ENCODE measurements around the gene LSMEM2.
"Not testable (repeated sequence)": the region's sequence is repeated elsewhere in the genome, so short reads cannot be mapped to it uniquely, and the experiment has no call there.

The LSMEM2 gene

DNA sequence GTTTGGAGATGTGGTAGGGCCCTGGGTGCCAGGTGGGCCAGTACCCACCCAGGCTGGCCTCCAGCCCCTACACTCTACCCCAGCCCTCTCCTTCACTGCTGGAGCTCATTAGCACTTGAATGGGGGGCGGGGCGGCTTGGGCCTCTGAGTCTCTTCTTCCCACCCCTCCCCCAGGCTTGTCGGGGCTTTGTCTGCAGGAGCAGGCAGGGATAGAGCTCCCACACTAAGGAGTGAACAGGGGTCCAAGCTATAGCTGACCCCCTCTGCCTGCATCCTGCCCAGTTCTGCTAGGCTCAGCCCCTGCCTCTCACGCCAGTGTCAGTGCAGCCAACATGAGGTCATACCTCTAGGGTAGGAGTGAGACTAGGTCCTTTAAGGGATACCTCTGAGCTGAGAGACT lies 37.7 kb upstream of the LSMEM2 start:
- ATAC-seq (ENCODE audit: low read depth) (no peak), DNase-seq (ENCODE audit: low spot score in 2 of 2) (no peak)
- Mint-ChIP-seq H3K27me3 (no peaks in the 10 kb centered on the region), H3K27ac (peak overlapping the region; percentile 86), H3K4me1 (peaks cover 56% of the 10 kb centered on the region), H3K9me3 (no peaks in the 10 kb centered on the region), H3K4me3 (peak overlapping the region; percentile 80), H3K36me3 (peaks cover 8% of the 10 kb centered on the region)

DNA sequence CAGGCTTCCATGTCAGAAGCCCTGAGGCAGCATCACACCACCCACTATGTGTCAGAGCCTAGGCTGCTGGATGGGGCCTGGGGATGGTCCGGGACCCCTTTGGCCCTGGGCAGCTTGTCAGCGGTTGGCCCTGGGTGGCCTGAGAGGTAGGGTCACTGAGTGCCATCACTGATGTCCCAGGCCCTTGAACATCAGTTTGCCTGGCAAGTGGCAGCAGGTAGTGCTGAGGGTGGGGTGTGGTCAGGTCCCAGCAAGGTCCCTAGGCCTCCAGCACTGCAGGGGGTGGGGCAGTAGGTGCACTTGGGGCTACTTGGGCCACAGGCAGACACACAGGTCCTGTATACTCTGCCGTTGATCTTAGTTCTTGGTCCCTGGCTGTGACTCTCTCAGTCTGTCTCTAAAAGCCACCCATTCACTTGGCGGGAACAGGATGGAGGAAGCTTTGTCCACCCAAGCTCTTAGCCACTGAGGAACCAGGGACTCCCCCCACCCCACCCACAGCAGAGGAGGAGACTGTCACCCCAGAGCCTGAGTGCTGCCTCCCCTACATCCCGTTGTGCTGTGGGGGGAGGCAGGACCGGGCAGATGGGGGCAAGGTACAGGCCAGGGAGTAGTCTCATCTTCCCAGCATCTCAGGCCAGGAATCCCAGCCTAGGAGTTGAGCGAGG lies 37.0 kb upstream of the LSMEM2 start:
- peaks cover 7% of the 10 kb centered on the region for H3K36me3 Mint-ChIP-seq
- DNase-seq (ENCODE audit: low spot score in 2 of 2) = no peak
- H3K4me1 Mint-ChIP-seq = peaks cover 62% of the 10 kb centered on the region
- no peak for ATAC-seq (ENCODE audit: low read depth)
- H3K27me3 Mint-ChIP-seq = no peaks in the 10 kb centered on the region
- peak overlapping the region; percentile 86 for H3K27ac Mint-ChIP-seq
- no peaks in the 10 kb centered on the region for H3K9me3 Mint-ChIP-seq
- H3K4me3 Mint-ChIP-seq = peak overlapping the region; percentile 80

DNA sequence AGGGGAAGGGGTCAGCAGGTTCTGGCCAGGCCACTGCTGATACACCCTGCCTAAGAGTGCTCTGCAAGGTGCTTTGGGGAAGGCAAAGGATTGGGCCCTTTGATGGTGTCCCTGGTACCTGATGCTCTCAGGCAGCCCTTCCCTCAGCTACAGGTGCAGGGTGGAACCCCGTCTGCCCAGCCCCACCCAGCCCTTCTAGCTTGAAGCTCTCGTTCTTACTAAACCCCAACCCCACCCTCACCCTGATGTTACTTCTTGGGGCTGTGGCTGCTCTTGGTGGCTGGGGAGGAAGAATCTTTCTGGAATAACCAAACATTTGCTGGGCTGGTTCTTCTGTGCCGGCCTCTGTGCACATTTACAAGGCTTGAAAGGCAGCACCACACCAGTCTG lies 36.5 kb upstream of the LSMEM2 start:
- Mint-ChIP-seq H3K4me1 (peaks cover 65% of the 10 kb centered on the region), H3K4me3 (peak overlapping the region; percentile 80), H3K27me3 (no peaks in the 10 kb centered on the region), H3K9me3 (no peaks in the 10 kb centered on the region), H3K36me3 (peaks cover 4% of the 10 kb centered on the region), H3K27ac (peak overlapping the region; percentile 86)
- DNase-seq (ENCODE audit: low spot score in 2 of 2) (no peak), ATAC-seq (ENCODE audit: low read depth) (no peak)

DNA sequence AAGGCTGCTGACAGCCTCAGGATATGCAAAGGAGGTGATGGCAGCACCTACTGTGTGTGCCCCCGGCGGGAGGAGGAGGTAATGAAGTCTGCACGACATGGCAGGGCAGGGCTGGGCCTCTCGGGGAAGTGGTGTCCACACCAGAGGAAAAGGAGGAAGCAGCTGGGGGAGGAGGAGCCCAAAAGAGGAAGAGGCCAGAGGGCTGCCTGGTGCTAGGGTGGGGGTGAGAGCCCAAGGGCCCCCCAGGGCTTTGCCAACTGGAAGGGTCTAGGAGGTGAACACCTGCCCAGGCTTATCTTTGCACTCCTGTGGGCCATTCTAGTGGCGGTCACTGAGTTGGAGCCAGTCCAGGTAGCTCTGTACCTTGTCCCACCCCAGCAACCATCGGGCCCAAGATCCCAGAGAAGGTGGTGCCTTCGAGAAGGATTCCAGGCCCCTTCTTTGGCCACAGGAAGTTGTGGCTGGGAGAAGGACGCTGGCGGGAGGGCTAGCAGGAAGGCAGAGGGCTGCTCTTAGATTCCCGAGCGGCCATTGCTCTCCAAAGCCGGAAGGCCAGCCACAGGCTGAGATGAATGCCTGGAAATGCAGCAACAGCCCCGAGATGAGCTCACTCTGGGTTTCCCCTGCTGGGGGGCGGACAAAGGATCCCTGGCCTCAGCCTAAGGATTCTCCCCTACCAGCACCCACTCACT lies 35.9 kb upstream of the LSMEM2 start:
- H3K4me1 Mint-ChIP-seq = peaks cover 64% of the 10 kb centered on the region
- peak overlapping the region; percentile 70 for H3K4me3 Mint-ChIP-seq
- peak; percentile 72 for ATAC-seq (ENCODE audit: low read depth)
- H3K27me3 Mint-ChIP-seq = no peaks in the 10 kb centered on the region
- H3K36me3 Mint-ChIP-seq = peaks cover 4% of the 10 kb centered on the region
- H3K27ac Mint-ChIP-seq = peak overlapping the region; percentile 86
- H3K9me3 Mint-ChIP-seq = no peaks in the 10 kb centered on the region
- DNase-seq (ENCODE audit: low spot score in 2 of 2) = peak; percentile 57 to 70

DNA sequence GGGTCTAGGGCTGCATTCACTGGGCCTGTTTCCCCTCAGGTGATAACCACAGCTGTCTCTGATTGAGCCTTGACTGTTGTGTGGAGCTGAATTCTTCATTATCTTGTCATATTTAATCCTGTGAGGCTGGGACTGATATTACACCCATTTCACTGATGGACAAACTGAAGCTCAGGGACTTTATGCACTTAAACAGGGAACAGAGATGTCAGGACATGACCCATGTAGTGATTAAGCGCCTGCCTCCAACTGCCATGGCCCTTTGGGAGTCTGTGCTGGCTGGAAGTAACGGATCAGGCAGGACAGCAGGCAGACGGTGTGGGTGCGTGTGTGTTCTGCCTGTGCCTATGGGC lies 35.4 kb upstream of the LSMEM2 start:
- H3K4me3 Mint-ChIP-seq = peak overlapping the region; percentile 70

DNA sequence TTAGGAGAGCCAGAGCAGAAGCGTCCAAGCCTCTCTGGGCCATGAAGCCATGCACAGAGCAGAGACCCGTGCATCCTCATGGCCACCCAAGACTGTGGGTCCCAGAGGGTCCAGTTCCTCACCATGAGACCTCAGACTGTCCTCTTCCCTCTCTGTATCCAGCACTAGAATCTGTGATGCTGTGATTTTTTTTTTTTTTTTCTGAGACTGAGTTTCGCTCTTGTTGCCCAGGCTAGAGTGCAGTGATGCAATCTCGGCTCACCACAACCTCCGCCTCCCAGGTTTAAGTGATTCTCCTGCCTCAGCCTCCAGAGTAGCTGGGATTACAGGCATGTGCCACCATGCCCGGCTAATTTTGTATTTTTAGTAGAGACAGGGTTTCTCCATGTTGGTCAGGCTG lies 34.1 kb upstream of the LSMEM2 start:
- peak overlapping the region; percentile 64 for H3K4me3 Mint-ChIP-seq
- H3K4me1 Mint-ChIP-seq = peaks cover 53% of the 10 kb centered on the region
- not testable (repeated sequence) for H3K27me3 Mint-ChIP-seq; ATAC-seq (ENCODE audit: low read depth); H3K36me3 Mint-ChIP-seq; H3K9me3 Mint-ChIP-seq; DNase-seq (ENCODE audit: low spot score in 2 of 2)
- peak overlapping the region; percentile 61 for H3K27ac Mint-ChIP-seq

More for the DNA sequence above, 35.4 kb upstream of the LSMEM2 start:
- H3K4me1 Mint-ChIP-seq = peaks cover 61% of the 10 kb centered on the region
- H3K36me3 Mint-ChIP-seq = peaks cover 5% of the 10 kb centered on the region
- H3K27me3 Mint-ChIP-seq = no peaks in the 10 kb centered on the region
- peak overlapping the region; percentile 86 for H3K27ac Mint-ChIP-seq
- ATAC-seq (ENCODE audit: low read depth) (no peak), DNase-seq (ENCODE audit: low spot score in 2 of 2) (no peak)
- no peaks in the 10 kb centered on the region for H3K9me3 Mint-ChIP-seq

DNA sequence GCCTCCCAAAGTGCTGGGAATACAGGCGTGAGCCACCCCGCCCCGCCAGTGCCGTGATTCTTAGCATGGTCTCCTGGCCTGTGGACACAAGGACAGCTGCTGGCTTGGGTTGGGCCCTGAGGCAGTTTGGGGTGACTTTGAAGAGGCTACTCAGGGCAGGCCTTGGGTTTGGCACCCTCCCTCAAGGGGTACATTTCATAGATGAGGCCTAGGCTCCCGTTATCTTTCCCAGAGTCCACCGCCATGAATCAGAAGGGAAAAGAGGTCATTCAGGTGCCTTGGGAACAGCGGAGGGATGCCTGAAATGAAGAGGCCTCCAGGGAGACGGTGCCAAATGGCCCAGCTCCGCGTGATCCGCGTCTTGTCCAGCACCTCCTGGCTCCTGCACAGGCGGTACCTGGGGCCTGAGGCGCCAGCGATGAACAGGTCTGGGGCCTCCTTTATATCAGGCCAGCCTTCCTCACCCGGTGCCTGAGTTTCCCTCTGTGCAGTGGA lies 33.6 kb upstream of the LSMEM2 start:
- H3K9me3 Mint-ChIP-seq = no peaks in the 10 kb centered on the region
- no peaks in the 10 kb centered on the region for H3K27me3 Mint-ChIP-seq
- H3K27ac Mint-ChIP-seq = peak overlapping the region; percentile 61
- no peak for ATAC-seq (ENCODE audit: low read depth)
- no peak for DNase-seq (ENCODE audit: low spot score in 2 of 2)
- H3K4me1 Mint-ChIP-seq = peaks cover 54% of the 10 kb centered on the region
- peaks cover 5% of the 10 kb centered on the region for H3K36me3 Mint-ChIP-seq
- H3K4me3 Mint-ChIP-seq = peak overlapping the region; percentile 64

DNA sequence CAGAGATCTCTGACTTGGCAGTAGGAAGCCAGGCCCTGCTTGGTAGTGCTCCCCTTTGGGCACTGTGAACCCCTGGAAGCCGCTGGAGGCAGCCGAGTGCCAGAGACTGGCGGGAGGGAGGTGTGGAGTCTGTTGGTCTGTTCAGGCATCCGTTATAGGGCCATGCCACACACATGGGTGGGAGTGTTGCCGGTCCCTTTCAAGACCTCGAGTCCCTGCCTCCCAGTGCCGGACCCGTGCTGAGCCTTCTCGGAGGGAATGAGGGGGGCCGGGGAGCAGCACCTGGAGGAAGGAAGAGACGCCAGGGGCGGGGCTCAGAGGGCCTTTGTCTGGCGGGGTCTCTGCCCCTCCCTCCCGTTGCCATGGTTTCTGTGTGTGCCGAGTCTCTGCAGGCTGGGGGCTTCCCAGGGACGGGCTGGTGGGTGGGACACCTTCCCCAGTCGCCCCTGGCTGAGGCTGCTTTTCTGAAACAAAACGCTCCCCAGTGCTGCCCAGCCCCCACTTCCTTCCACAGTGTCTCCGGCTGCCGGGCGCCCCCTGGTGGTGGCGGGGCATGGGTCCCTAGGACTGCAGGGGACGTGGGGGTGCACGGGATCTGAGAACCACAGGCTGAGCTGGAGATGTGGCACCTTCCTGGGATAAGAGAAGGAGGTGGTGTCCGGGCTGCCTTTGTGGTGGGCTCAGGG lies 32.9 kb upstream of the LSMEM2 start:
- H3K4me1 Mint-ChIP-seq = peaks cover 54% of the 10 kb centered on the region
- no peaks in the 10 kb centered on the region for H3K27me3 Mint-ChIP-seq
- peak overlapping the region; percentile 61 for H3K27ac Mint-ChIP-seq
- peaks cover 6% of the 10 kb centered on the region for H3K36me3 Mint-ChIP-seq
- H3K9me3 Mint-ChIP-seq = no peaks in the 10 kb centered on the region
- DNase-seq (ENCODE audit: low spot score in 2 of 2) (peak; percentile 93 to 99), ATAC-seq (ENCODE audit: low read depth) (peak; percentile 70)
- peak overlapping the region; percentile 64 for H3K4me3 Mint-ChIP-seq

DNA sequence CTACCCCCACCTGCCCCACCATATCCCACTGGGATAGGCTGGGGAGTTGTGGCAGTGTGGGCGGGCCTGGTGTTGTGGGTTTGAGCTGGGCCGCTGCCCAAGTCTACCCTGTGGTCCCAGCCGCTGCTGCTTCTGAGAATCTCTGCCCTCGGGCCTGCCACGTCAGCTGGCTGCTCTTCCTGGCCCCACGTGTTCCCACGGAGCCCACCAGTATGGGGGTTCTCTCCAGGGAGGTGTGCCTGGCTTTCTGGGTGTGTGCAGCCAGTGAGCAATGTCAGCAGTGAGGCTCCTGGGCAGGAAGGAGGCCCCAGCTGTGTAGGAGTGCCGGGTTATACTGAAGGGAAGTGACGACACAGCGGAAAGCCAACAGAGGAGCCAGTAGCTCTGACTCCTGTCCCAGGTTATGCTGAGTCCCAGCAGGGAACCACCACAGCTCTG lies 32.4 kb upstream of the LSMEM2 start:
- no peaks in the 10 kb centered on the region for H3K9me3 Mint-ChIP-seq
- H3K4me1 Mint-ChIP-seq = peaks cover 55% of the 10 kb centered on the region
- peaks cover 4% of the 10 kb centered on the region for H3K36me3 Mint-ChIP-seq
- peak in 1 of 2 donors; percentile 30 for DNase-seq (ENCODE audit: low spot score in 2 of 2)
- ATAC-seq (ENCODE audit: low read depth) = peak; percentile 45
- H3K27me3 Mint-ChIP-seq = no peaks in the 10 kb centered on the region
- peak overlapping the region; percentile 61 for H3K27ac Mint-ChIP-seq
- peak overlapping the region; percentile 52 for H3K4me3 Mint-ChIP-seq

DNA sequence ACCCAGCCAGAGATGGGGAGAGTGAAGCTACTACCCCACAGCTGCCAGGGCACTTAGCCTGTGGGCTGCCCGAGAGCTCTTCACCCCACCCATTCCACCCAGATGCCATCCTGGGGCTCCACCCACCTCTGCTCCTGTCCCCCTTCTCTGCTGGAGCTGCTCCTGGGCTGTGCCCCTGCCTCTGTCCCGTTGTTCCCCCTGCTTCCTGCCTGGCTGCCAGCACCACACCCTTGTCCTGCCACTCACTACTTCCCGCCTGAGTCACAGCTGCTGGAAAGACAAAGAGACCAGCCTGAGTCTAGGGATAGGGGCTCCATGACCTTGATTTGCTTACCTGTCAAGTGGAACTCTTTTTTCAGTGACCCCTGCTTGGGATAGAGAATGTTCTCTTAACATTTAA lies 30.5 kb upstream of the LSMEM2 start:
- H3K36me3 Mint-ChIP-seq = peaks cover 4% of the 10 kb centered on the region
- H3K27me3 Mint-ChIP-seq = no peaks in the 10 kb centered on the region
- no peak overlapping the region for H3K27ac Mint-ChIP-seq
- DNase-seq (ENCODE audit: low spot score in 2 of 2) (no peak), ATAC-seq (ENCODE audit: low read depth) (no peak)
- no peak overlapping the region for H3K4me3 Mint-ChIP-seq
- peaks cover 45% of the 10 kb centered on the region for H3K4me1 Mint-ChIP-seq
- H3K9me3 Mint-ChIP-seq = no peaks in the 10 kb centered on the region

DNA sequence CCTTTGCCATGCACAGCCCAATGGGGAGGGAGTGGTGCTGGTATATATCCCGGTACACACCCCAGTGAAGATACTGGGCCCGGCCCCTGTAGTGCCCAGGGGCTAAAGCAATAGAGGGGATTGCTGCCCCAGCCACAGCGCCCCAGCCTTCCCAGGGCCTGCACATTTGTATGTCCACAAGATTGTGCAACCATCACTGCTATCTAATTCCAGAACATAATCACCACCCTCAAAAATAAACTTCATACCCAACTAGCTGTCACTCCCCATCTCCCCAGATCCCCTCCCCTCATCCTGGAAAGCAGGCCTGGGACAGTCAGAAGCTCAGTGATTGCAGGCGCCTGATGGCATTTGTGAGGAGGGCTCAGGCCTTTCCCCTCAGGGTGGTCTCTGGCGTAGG lies 29.4 kb upstream of the LSMEM2 start:
- DNase-seq (ENCODE audit: low spot score in 2 of 2) = no peak
- no peak for ATAC-seq (ENCODE audit: low read depth)
- no peak overlapping the region for H3K27ac Mint-ChIP-seq
- no peak overlapping the region for H3K4me3 Mint-ChIP-seq
- no peaks in the 10 kb centered on the region for H3K9me3 Mint-ChIP-seq
- peaks cover 43% of the 10 kb centered on the region for H3K4me1 Mint-ChIP-seq
- peaks cover 7% of the 10 kb centered on the region for H3K36me3 Mint-ChIP-seq
- H3K27me3 Mint-ChIP-seq = no peaks in the 10 kb centered on the region

DNA sequence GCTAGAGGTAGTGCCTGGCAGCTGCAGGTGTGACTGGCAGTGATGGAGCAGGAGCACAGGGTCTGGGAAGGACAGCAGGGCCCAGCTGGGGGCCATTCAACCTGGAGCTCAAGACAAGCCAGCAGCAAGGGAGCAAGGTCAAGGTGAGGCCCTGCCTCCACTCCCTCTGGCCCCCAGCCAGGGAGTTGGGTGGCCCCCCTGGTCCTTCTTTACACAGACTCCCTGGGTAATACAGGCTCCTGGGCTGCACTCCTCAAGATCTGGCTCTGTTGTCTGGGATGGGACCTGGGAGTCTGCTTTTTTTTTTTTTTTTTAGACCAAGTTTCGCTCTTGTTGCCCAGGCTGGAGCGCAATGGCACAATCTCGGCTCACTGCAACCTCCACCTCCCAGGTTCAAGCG lies 28.4 kb upstream of the LSMEM2 start:
- Mint-ChIP-seq H3K27me3 (no peaks in the 10 kb centered on the region), H3K9me3 (no peaks in the 10 kb centered on the region), H3K4me1 (peaks cover 37% of the 10 kb centered on the region), H3K27ac (no peak overlapping the region), H3K36me3 (peaks cover 7% of the 10 kb centered on the region), H3K4me3 (no peak overlapping the region)
- ATAC-seq (ENCODE audit: low read depth) (no peak), DNase-seq (ENCODE audit: low spot score in 2 of 2) (no peak)

DNA sequence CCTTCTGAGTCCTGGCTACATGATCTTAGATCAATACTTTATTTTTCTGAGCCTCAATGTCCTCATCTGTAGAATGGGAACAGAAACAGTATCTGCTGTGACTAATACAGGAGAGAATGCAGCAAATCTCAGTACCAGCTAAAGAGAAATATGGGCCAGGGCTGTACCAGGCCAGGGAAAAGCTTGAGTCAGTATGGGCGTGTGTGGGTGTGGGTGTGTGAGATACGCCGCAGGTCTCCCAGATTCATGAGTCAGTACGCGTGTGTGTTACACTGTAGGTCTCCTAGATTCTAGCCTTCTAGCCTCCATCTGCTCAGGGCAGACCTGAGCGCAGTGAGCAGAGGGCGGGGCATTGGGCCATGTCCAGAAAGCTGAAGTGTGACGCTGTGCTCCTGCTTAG lies 27.7 kb upstream of the LSMEM2 start:
- Mint-ChIP-seq H3K36me3 (peaks cover 7% of the 10 kb centered on the region), H3K4me3 (no peak overlapping the region), H3K27ac (no peak overlapping the region), H3K27me3 (no peaks in the 10 kb centered on the region), H3K4me1 (peaks cover 35% of the 10 kb centered on the region), H3K9me3 (no peaks in the 10 kb centered on the region)
- ATAC-seq (ENCODE audit: low read depth) (no peak), DNase-seq (ENCODE audit: low spot score in 2 of 2) (no peak)

DNA sequence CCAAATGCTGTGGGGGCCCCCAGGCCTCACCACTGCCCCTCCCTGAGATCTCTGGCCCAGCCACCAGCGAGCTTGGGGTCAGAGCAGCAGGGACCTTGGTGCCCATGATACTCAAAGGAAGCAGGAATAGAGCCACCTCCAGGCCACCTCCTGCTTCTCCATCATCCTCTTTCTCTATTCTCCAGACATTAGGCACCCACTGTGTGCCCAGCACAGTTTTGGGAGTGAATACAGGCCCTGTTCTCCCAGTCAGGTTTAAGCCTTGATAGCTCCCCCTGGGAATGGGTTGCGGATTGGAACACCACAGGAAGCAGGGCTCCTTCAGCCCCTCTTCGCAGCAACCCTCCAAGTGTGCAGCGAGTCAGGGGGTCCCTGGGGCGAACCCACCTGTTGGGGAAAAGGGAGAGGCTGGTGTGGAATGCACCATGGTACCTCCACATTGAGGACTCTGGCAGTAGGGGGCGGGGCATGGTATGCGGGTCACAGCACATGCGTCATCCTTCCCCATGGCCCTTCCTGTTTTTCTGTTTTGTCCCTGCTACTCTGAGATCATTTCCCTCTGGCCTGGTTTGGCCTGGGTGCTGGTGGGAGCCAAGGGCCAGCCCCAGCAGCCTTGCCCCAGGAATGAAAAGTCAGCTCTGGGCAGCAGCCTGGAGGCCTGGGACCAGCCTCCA lies 24.2 kb upstream of the LSMEM2 start:
- Mint-ChIP-seq H3K36me3 (peaks cover 20% of the 10 kb centered on the region), H3K4me1 (peaks cover 18% of the 10 kb centered on the region), H3K27me3 (no peaks in the 10 kb centered on the region), H3K27ac (peak overlapping the region; percentile 60), H3K9me3 (no peaks in the 10 kb centered on the region), H3K4me3 (no peak overlapping the region)
- ATAC-seq (ENCODE audit: low read depth) (peak; percentile 48), DNase-seq (ENCODE audit: low spot score in 2 of 2) (no peak)
